ENCODE data around the gene UCHL1. TPM values are rescaled to one million over a fixed set of nuclear protein-coding genes. Genes with fewer than 3 reads are reported as not detected.

UCHL1 gene
- total and polyA plus RNA-seq, 10 of the 15 experiments (the other 5 are each of a cell fraction or from before 2014, with no cell fraction given): 0.29 to 178 (median 125) TPM

DNA sequence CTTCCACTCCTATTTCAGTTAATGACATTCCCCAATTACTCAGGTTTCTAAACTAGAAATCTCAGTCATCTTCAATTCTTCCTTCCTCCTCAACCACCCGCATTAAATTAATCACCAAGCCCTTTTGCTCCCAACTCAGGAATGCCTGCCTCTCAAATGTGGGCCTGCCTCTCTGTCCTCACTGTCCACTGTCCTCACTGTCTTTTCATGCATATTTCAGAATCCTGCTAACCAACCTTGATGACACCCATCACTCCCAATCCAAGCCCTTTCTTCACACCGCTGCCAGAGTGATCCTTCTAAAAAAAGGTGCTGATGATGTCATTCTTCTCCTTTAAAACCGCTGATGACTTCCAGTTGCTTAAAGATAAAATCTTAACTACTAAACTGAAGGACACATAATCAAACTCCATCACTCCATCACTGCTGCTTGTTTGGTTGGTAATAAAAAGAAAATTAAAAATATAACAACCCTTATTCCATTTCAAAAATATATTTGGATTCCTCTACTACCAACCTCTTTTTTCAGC lies 37.2 kb upstream of the UCHL1 start:
- Histone ChIP-seq H3K4me1 (ENCODE audit: control insufficient read depth, insufficient read depth, low read length) (no peaks in the 10 kb centered on the region; the same call in none of the 2 replicates), H3K36me3 (ENCODE audit: control insufficient read depth in 2 of 2, insufficient read depth in 2 of 2, low read length in 1 of 2) (no peaks in the 10 kb centered on the region), H3K27ac (ENCODE audit: control insufficient read depth, insufficient read depth) (no peak overlapping the region), H3K9me3 (replicated peaks; ENCODE audit: control insufficient read depth, insufficient read depth, low read length) (no peaks in the 10 kb centered on the region), H4K20me1 (ENCODE audit: control insufficient read depth, insufficient read depth) (no peaks in the 10 kb centered on the region), H3K4me3 (no peak overlapping the region), H2AFZ (ENCODE audit: control insufficient read depth, low read depth, low read length) (no peak overlapping the region), H3K79me2 (ENCODE audit: control insufficient read depth, insufficient read depth, low read length) (no peaks in the 10 kb centered on the region), H3K4me2 (ENCODE audit: control insufficient read depth, insufficient read depth) (no peak overlapping the region), H3K9ac (ENCODE audit: control insufficient read depth, insufficient read depth, low read length) (no peak overlapping the region), H3K27me3 (replicated peaks in 1 of 2; ENCODE audit: control insufficient read depth in 2 of 2, insufficient read depth in 2 of 2, low read length in 1 of 2) (no peaks in the 10 kb centered on the region)
- RAD21 ChIA-PET (ENCODE audit: unreplicated experiment): no interaction called here
- no peak for TF ChIP-seq IRF4 (IDR thresholded peaks at IDR 0.05; ENCODE audit: low read depth, low read length)
- no peak for TF ChIP-seq EZH2 (IDR thresholded peaks at IDR 0.05; ENCODE audit: borderline replicate concordance, control insufficient read depth, low read depth, low read length)
- TF ChIP-seq ZNF384 (IDR thresholded peaks at IDR 0.05; ENCODE audit: borderline replicate concordance, low read depth, low read length): no peak
- no peak for TF ChIP-seq STAT3 (IDR thresholded peaks at IDR 0.05; ENCODE audit: low read depth, low read length)
- intact Hi-C loops (cut with micrococcal nuclease; ENCODE audit: unreplicated experiment) (loop anchor here (10.0 kb wide), 1 partner anchor 485 kb away; no protein-coding TSS in a partner anchor), in situ Hi-C loops (cut with MboI) (loop anchor here (5.0 to 10.0 kb wide), 3 partner anchors 242 to 485 kb away; no protein-coding TSS in a partner anchor)
- 70% methylated on average over 3 of the region's 3 CpGs for WGBS (ENCODE audit: insufficient coverage, insufficient replicate concordance, low lambda C conversion rate, missing lambda C conversion rate)
- SMC1A ChIA-PET (ENCODE audit: uncharacterized antibody, unreplicated experiment): interaction anchor here (18.1 kb wide), 1 partner anchor 243 kb away, joined by 362 read pairs; no protein-coding TSS in a partner anchor
- ATAC-seq (no peak), FAIRE-seq (no peak), DNase-seq (ENCODE audit: low read depth, low spot score) (no peak)
- CTCF ChIA-PET: interaction anchor here (1.1 to 18.7 kb wide), 5 partner anchors 240 to 442 kb away, joined by 3 to 567 read pairs (median 6); no protein-coding TSS in a partner anchor
- POLR2A ChIA-PET: interaction anchor here (1.0 kb wide), 1 partner anchor 192 kb away, joined by 4 read pairs; no protein-coding TSS in a partner anchor
- BruUV-seq (replicated peaks): no TSS peak

GRCh38 chr4:41221850-41222645 lies 34.7 kb upstream of the UCHL1 start:
- no peak overlapping the region for H3K4me2 ChIP-seq (ENCODE audit: control insufficient read depth, insufficient read depth)
- H3K79me2 ChIP-seq (ENCODE audit: control insufficient read depth, insufficient read depth, low read length): no peaks in the 10 kb centered on the region
- no peaks in the 10 kb centered on the region for H3K36me3 ChIP-seq (ENCODE audit: control insufficient read depth in 2 of 2, insufficient read depth in 2 of 2, low read length in 1 of 2)
- no peaks in the 10 kb centered on the region; the same call in none of the 2 replicates for H3K4me1 ChIP-seq (ENCODE audit: control insufficient read depth, insufficient read depth, low read length)
- H3K9ac ChIP-seq (ENCODE audit: control insufficient read depth, insufficient read depth, low read length): no peak overlapping the region
- 53% methylated on average over 4 of the region's 4 CpGs for WGBS (ENCODE audit: insufficient coverage, insufficient replicate concordance, low lambda C conversion rate, missing lambda C conversion rate)
- SMC1A ChIA-PET (ENCODE audit: uncharacterized antibody, unreplicated experiment): interaction anchor here (0.7 to 1.4 kb wide), 3 partner anchors 10 to 243 kb away, joined by 3 to 4 read pairs (median 3); no protein-coding TSS in a partner anchor
- no peak overlapping the region for H3K4me3 ChIP-seq
- no peaks in the 10 kb centered on the region for H3K27me3 ChIP-seq (replicated peaks in 1 of 2; ENCODE audit: control insufficient read depth in 2 of 2, insufficient read depth in 2 of 2, low read length in 1 of 2)
- no peaks in the 10 kb centered on the region for H3K9me3 ChIP-seq (replicated peaks; ENCODE audit: control insufficient read depth, insufficient read depth, low read length)
- BruUV-seq (replicated peaks): no TSS peak
- RAD21 ChIA-PET (ENCODE audit: unreplicated experiment): interaction anchor here (0.7 to 1.2 kb wide), 2 partner anchors 22 to 246 kb away, joined by 3 to 4 read pairs; no protein-coding TSS in a partner anchor
- no peak overlapping the region; the same call in 1 of the 2 replicates for H2AFZ ChIP-seq (ENCODE audit: control insufficient read depth, low read depth, low read length)
- no peaks in the 10 kb centered on the region for H4K20me1 ChIP-seq (ENCODE audit: control insufficient read depth, insufficient read depth)
- no peak for DNase-seq (ENCODE audit: low read depth, low spot score)
- peak; percentile 57; the same call in 2 of the 3 replicates for ATAC-seq
- in situ Hi-C loops (cut with MboI) (no loop called here), intact Hi-C loops (cut with micrococcal nuclease; ENCODE audit: unreplicated experiment) (no loop called here)
- no peak for FAIRE-seq
- POLR2A ChIA-PET: no interaction called here
- CTCF ChIA-PET: interaction anchor here (1.0 to 18.7 kb wide), 6 partner anchors 10 to 324 kb away, joined by 3 to 567 read pairs (median 4); no protein-coding TSS in a partner anchor
- H3K27ac ChIP-seq (ENCODE audit: control insufficient read depth, insufficient read depth): no peak overlapping the region
- TF ChIP-seq BMI1 (IDR thresholded peaks at IDR 0.05; ENCODE audit: borderline replicate concordance) (no peak), ETV6 (conservative IDR thresholded peaks at IDR 0.05 in 1 of 2, IDR thresholded peaks at IDR 0.05 in 1 of 2; ENCODE audit: borderline replicate concordance in 1 of 2, low read depth in 1 of 2) (no peak), IRF4 (IDR thresholded peaks at IDR 0.05; ENCODE audit: low read depth, low read length) (no peak), NR2C1 (IDR thresholded peaks at IDR 0.05) (no peak), CREB1 (IDR thresholded peaks at IDR 0.05; ENCODE audit: low read depth) (no peak), SMARCA5 (IDR thresholded peaks at IDR 0.05) (no peak), JUND (IDR thresholded peaks at IDR 0.05; ENCODE audit: low read depth, low read length) (no peak), MEF2A (IDR thresholded peaks at IDR 0.05; ENCODE audit: insufficient read depth, low read depth, low read length) (no peak), MEF2B (IDR thresholded peaks at IDR 0.05; ENCODE audit: partially characterized antibody, poor library complexity, severe bottlenecking) (no peak), RAD51 (IDR thresholded peaks at IDR 0.05) (no peak), CREM (IDR thresholded peaks at IDR 0.05; ENCODE audit: low read depth) (no peak), SMAD1 (IDR thresholded peaks at IDR 0.05; ENCODE audit: low read depth, partially characterized antibody) (no peak)

Data from GM12878 (cell line).